Kidney epithelial cell (primary cell): Measurements from ENCODE around the gene CDH5. TPM values are rescaled to one million over a fixed set of nuclear protein-coding genes. Genes with fewer than 3 reads are reported as not detected.
A peak's percentile ranks its signal among the peaks of the same experiment; 100 is the strongest.

Experiments
- DNase-seq: peaks from one replicate; pipeline ENCODE4 v3.0.0-alpha.2; 2010; ENCODE audit warnings: low read depth
- H3K27me3 ChIP-seq: 2 replicates; pipeline ENCODE4 v1.6.0; 2011; ENCODE audit warnings: low read length; ENCODE audit not compliant: control insufficient read depth, insufficient read depth
- H3K36me3 ChIP-seq: 2 replicates; pipeline ENCODE4 v1.5.1; 2011; ENCODE audit warnings: low read length; ENCODE audit not compliant: control insufficient read depth, insufficient read depth
- H3K4me3 ChIP-seq: 2 replicates; pipeline ENCODE4 v1.5.1; 2011; ENCODE audit warnings: low read depth, mild to moderate bottlenecking, control low read depth, low read length
- total RNA-seq: library from RNA; depleted of rRNA; stranded (reverse); fragments of >200 nt; gene quantifications from 2 replicates; pipeline ENCODE4 v1.2.3, GENCODE V29; 2015
- TF ChIP-seq, protein P1 (sequence below): IDR thresholded peaks from 2 replicates; pipeline ENCODE4 v1.5.1; 2011; ENCODE audit warnings: mild to moderate bottlenecking, moderate library complexity, low read length, control low read depth, inconsistent platforms; ENCODE audit not compliant: insufficient read depth, poor library complexity, severe bottlenecking

CDH5 gene, protein sequence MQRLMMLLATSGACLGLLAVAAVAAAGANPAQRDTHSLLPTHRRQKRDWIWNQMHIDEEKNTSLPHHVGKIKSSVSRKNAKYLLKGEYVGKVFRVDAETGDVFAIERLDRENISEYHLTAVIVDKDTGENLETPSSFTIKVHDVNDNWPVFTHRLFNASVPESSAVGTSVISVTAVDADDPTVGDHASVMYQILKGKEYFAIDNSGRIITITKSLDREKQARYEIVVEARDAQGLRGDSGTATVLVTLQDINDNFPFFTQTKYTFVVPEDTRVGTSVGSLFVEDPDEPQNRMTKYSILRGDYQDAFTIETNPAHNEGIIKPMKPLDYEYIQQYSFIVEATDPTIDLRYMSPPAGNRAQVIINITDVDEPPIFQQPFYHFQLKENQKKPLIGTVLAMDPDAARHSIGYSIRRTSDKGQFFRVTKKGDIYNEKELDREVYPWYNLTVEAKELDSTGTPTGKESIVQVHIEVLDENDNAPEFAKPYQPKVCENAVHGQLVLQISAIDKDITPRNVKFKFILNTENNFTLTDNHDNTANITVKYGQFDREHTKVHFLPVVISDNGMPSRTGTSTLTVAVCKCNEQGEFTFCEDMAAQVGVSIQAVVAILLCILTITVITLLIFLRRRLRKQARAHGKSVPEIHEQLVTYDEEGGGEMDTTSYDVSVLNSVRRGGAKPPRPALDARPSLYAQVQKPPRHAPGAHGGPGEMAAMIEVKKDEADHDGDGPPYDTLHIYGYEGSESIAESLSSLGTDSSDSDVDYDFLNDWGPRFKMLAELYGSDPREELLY
- 0.67 and 2.1 TPM in 2 replicates for total RNA-seq

DNA sequence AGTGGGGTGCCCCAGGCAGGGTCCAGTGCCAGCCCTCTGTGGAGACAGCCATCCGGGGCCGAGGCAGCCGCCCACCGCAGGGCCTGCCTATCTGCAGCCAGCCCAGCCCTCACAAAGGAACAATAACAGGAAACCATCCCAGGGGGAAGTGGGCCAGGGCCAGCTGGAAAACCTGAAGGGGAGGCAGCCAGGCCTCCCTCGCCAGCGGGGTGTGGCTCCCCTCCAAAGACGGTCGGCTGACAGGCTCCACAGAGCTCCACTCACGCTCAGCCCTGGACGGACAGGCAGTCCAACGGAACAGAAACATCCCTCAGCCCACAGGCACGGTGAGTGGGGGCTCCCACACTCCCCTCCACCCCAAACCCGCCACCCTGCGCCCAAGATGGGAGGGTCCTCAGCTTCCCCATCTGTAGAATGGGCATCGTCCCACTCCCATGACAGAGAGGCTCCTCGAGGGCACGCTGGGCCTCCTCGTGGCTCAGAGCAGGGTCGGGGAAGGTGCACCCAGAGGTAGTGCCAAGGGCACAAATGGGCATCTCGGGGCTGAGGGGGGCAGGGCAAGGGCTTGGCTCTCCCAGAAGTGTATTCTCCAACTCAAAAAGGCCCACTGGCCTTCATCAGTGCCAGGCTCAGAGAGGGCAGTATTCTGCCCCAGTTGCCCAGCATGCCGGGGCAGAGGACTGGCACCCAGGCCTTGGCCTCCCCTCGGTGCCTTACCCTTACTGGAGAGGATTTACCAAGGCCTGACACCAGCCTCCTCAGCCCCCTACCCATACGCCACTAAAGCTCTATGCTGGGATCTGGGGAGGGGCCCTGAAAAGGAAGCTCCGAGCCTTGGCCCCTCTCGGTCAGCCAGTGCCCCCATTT, at the start of gene CDH5:
Gene CDH5 (plus strand): TSS at position 259 of the 867 bp plus-strand sequence. CDS start 12,647 bp downstream, outside the sequence.
- H3K36me3 ChIP-seq: no peaks in the 10 kb centered on the region
- DNase-seq: no peak
- TF ChIP-seq, protein P1, sequence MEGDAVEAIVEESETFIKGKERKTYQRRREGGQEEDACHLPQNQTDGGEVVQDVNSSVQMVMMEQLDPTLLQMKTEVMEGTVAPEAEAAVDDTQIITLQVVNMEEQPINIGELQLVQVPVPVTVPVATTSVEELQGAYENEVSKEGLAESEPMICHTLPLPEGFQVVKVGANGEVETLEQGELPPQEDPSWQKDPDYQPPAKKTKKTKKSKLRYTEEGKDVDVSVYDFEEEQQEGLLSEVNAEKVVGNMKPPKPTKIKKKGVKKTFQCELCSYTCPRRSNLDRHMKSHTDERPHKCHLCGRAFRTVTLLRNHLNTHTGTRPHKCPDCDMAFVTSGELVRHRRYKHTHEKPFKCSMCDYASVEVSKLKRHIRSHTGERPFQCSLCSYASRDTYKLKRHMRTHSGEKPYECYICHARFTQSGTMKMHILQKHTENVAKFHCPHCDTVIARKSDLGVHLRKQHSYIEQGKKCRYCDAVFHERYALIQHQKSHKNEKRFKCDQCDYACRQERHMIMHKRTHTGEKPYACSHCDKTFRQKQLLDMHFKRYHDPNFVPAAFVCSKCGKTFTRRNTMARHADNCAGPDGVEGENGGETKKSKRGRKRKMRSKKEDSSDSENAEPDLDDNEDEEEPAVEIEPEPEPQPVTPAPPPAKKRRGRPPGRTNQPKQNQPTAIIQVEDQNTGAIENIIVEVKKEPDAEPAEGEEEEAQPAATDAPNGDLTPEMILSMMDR: no peak

GRCh38 chr16:66318505-66318904, 48.0 kb upstream of the CDH5 start:
- Histone ChIP-seq H3K36me3 (no peaks in the 10 kb centered on the region), H3K27me3 (peaks cover 13% of the 10 kb centered on the region), H3K4me3 (no peak overlapping the region)
- DNase-seq: no peak
- TF ChIP-seq, protein P1: no peak

More for the DNA sequence above, at the start of gene CDH5:
- Histone ChIP-seq H3K4me3 (no peak within 1 kb of the TSS), H3K27me3 (no peaks in the 10 kb centered on the region)

- peaks cover 15% of the 10 kb centered on the region for H3K27me3 ChIP-seq
- DNase-seq: no peak
- H3K4me3 ChIP-seq: no peak overlapping the region
- H3K36me3 ChIP-seq: no peaks in the 10 kb centered on the region
- TF ChIP-seq, protein P1: no peak
Observed at GRCh38 chr16:66320774-66321173, 45.7 kb upstream of the CDH5 start.

GRCh38 chr16:66322174-66322573, 44.3 kb upstream of the CDH5 start:
- Histone ChIP-seq H3K27me3 (peaks cover 21% of the 10 kb centered on the region), H3K36me3 (no peaks in the 10 kb centered on the region), H3K4me3 (no peak overlapping the region)
- TF ChIP-seq, protein P1: no peak
- DNase-seq: no peak

DNA sequence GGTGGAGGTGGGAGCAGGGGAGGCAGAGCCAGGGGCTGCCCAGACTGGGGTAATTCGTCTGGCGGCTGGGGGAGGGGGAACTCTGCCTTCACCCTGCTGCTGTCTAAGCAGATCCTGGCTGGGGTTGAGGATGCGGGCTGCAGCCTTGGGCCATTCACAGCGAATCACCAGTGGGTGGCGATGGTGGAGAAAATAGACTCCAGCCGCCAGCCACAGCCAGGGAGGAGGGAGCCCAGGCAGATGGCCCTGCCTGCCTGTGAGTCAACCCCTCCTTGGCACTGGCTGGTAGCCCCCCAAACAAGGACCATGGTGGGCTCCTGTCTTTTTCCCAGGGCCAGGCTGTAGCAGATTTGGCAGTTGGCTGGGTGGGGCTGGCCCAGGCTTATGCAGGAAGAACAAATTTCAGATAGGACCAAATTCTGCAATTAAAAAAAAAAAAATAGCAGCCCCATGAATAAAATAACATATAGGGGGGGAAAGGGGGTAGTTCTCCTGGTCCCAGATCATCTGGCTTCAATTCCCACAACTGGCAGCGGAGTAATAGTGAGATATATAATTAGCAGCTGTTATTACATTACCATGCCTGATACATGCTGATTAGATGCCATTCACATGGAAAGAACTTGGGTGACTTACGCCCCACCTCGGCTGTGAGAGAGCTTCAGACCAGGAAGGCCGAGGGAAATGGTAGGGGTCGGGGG, 41.5 kb upstream of the CDH5 start:
- TF ChIP-seq, protein P1: peak; percentile 19
- H3K27me3 ChIP-seq: peaks cover 19% of the 10 kb centered on the region
- no peak for DNase-seq
- H3K4me3 ChIP-seq: no peak overlapping the region
- no peaks in the 10 kb centered on the region for H3K36me3 ChIP-seq
